Endometrial microvascular endothelial cells (primary cell): ENCODE data around the gene ATP6V0D1. TPM values are rescaled to one million over a fixed set of nuclear protein-coding genes. Genes with fewer than 3 reads are reported as not detected.

Experiments
- in situ Hi-C: cut with HindIII; loops from 2 replicates; pipeline ENCODE4 v1.10.0; 2017; ENCODE audit warnings: low sequenced_read_pairs, low pct_unique_long_range_greater_than_20kb; ENCODE audit errors: inconsistent ontology term
- total RNA-seq: library from RNA; depleted of rRNA; stranded (reverse); fragments of >200 nt; gene quantifications from one replicate; pipeline ENCODE4 v1.2.3, GENCODE V29; 2015; ENCODE audit errors: inconsistent ontology term

The ATP6V0D1 gene
- total RNA-seq, 1 donor from 2014 or later, result 175 TPM

- in situ Hi-C loops, result no loop called here
Observed at GRCh38 chr16:67433131-67433719, 47.7 kb downstream of the ATP6V0D1 start.

- in situ Hi-C loops, result no loop called here
Observed at GRCh38 chr16:67432506-67432890, 48.5 kb downstream of the ATP6V0D1 start.

- in situ Hi-C loops, result no loop called here
Observed at GRCh38 chr16:67431775-67432505, 49.0 kb downstream of the ATP6V0D1 start.

- in situ Hi-C loops, result no loop called here
Observed at GRCh38 chr16:67430977-67431774, 49.8 kb downstream of the ATP6V0D1 start, which contains the start of gene HSD11B2. Gene HSD11B2 (plus strand): TSS chr16:67431121. CDS start chr16:67431249, 128 bp downstream.

GRCh38 chr16:67430504-67430976 lies 50.4 kb downstream of the ATP6V0D1 start:
- in situ Hi-C loops, result no loop called here

GRCh38 chr16:67429799-67430503 lies 51.0 kb downstream of the ATP6V0D1 start:
- in situ Hi-C loops, result no loop called here

GRCh38 chr16:67429053-67429798 lies 51.7 kb downstream of the ATP6V0D1 start:
- in situ Hi-C loops, result no loop called here

- in situ Hi-C loops, result no loop called here
Observed at GRCh38 chr16:67428146-67428731, 52.7 kb downstream of the ATP6V0D1 start.

GRCh38 chr16:67426950-67427349 lies 54.0 kb downstream of the ATP6V0D1 start:
- in situ Hi-C loops, result no loop called here

GRCh38 chr16:67426022-67426421 lies 54.9 kb downstream of the ATP6V0D1 start:
- in situ Hi-C loops, result no loop called here

GRCh38 chr16:67425580-67425979 lies 55.4 kb downstream of the ATP6V0D1 start:
- in situ Hi-C loops, result no loop called here

- in situ Hi-C loops, result no loop called here
Observed at GRCh38 chr16:67425061-67425460, 55.9 kb downstream of the ATP6V0D1 start.

- in situ Hi-C loops, result no loop called here
Observed at GRCh38 chr16:67424261-67424615, 56.7 kb downstream of the ATP6V0D1 start.

GRCh38 chr16:67423611-67424260 lies 57.2 kb downstream of the ATP6V0D1 start:
- in situ Hi-C loops, result no loop called here

- in situ Hi-C loops, result no loop called here
Observed at GRCh38 chr16:67423015-67423414, 57.9 kb downstream of the ATP6V0D1 start.

GRCh38 chr16:67421030-67421429 lies 59.9 kb downstream of the ATP6V0D1 start:
- in situ Hi-C loops, result no loop called here

GRCh38 chr16:67419931-67420330 lies 61.0 kb downstream of the ATP6V0D1 start:
- in situ Hi-C loops, result no loop called here

- in situ Hi-C loops, result no loop called here
Observed at GRCh38 chr16:67419502-67419901, 61.5 kb downstream of the ATP6V0D1 start.
